ENCODE data around the gene MORC3. TPM values are rescaled to one million over a fixed set of nuclear protein-coding genes. Genes with fewer than 3 reads are reported as not detected.
"Not testable (repeated sequence)": the region's sequence is repeated elsewhere in the genome, so short reads cannot be mapped to it uniquely, and the experiment has no call there.

The MORC3 gene
- total RNA-seq, 4 donors from 2014 or later = 31.0 to 54.8 (median 48.4) TPM

GRCh38 chr21:36386031-36386642 lies 66.1 kb downstream of the MORC3 start:
- no peaks in the 10 kb centered on the region for H3K27me3 ChIP-seq
- no peaks in the 10 kb centered on the region for H3K9me3 ChIP-seq
- no peaks in the 10 kb centered on the region for H3K36me3 ChIP-seq
- 51 to 100% methylated on average over 7 to 14 of the region's 21 CpGs for WGBS, 2 donors (ENCODE audit: low coverage in 1 of 2)
- H3K4me1 ChIP-seq = peaks cover 0 to 15% (median 0%) of the 10 kb centered on the region in 3 donors
- H3K4me3 ChIP-seq = peak overlapping the region in 1 of 2 donors; percentile 82
- TF ChIP-seq, protein P1, sequence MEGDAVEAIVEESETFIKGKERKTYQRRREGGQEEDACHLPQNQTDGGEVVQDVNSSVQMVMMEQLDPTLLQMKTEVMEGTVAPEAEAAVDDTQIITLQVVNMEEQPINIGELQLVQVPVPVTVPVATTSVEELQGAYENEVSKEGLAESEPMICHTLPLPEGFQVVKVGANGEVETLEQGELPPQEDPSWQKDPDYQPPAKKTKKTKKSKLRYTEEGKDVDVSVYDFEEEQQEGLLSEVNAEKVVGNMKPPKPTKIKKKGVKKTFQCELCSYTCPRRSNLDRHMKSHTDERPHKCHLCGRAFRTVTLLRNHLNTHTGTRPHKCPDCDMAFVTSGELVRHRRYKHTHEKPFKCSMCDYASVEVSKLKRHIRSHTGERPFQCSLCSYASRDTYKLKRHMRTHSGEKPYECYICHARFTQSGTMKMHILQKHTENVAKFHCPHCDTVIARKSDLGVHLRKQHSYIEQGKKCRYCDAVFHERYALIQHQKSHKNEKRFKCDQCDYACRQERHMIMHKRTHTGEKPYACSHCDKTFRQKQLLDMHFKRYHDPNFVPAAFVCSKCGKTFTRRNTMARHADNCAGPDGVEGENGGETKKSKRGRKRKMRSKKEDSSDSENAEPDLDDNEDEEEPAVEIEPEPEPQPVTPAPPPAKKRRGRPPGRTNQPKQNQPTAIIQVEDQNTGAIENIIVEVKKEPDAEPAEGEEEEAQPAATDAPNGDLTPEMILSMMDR (IDR thresholded peaks at IDR 0.05) = no peak
- TF ChIP-seq POLR2A (IDR thresholded peaks at IDR 0.05) (no peak), EP300 (IDR thresholded peaks at IDR 0.05) (no peak), POLR2AphosphoS5 (IDR thresholded peaks at IDR 0.05) (no peak)
- H3K27ac ChIP-seq = peak overlapping the region in 3 of 4 donors; percentile 60 to 79 (median 72)
- peak; percentile 28 for ATAC-seq

DNA sequence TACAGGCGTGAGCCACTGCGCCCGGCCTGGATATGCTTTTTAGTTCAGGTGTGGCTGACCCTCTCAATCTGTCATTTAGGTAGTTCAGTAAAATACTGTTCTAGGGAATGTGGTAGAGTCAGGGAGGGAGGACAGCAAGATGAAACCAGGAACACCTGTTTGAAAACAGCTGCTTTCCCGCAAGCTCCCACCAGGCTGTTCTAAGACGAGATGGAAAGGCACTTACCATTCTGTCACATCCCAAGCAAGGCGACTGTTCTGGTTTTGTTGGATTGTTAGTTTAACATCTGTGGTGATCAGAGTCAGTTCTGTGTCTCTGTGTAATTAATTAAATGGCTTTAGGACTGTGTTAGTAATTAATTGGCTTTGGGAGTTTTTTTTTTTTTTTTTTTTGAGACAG lies 68.1 kb downstream of the MORC3 start:
- H3K27ac ChIP-seq = no peak overlapping the region
- TF ChIP-seq POLR2AphosphoS5 (IDR thresholded peaks at IDR 0.05) = no peak
- TF ChIP-seq EP300 (IDR thresholded peaks at IDR 0.05) = no peak
- TF ChIP-seq, protein P1 (IDR thresholded peaks at IDR 0.05) = no peak
- no peak for TF ChIP-seq POLR2A (IDR thresholded peaks at IDR 0.05)
- H3K27me3 ChIP-seq = no peaks in the 10 kb centered on the region
- no peak overlapping the region for H3K4me3 ChIP-seq
- WGBS, 2 donors (ENCODE audit: low coverage in 1 of 2) = 89 to 97% methylated on average over 2 to 3 of the region's 6 CpGs
- no peaks in the 10 kb centered on the region for H3K36me3 ChIP-seq
- no peaks in the 10 kb centered on the region for H3K9me3 ChIP-seq
- no peak for ATAC-seq
- H3K4me1 ChIP-seq = peaks cover 0 to 15% (median 0%) of the 10 kb centered on the region in 3 donors

GRCh38 chr21:36388835-36389234 lies 68.8 kb downstream of the MORC3 start:
- no peak for TF ChIP-seq POLR2AphosphoS5 (IDR thresholded peaks at IDR 0.05)
- TF ChIP-seq, protein P1 (IDR thresholded peaks at IDR 0.05) = no peak
- no peak for TF ChIP-seq POLR2A (IDR thresholded peaks at IDR 0.05)
- Histone ChIP-seq H3K36me3 (no peaks in the 10 kb centered on the region), H3K9me3 (no peaks in the 10 kb centered on the region), H3K4me1 (peaks cover 0 to 15% (median 0%) of the 10 kb centered on the region in 3 donors), H3K4me3 (no peak overlapping the region), H3K27me3 (no peaks in the 10 kb centered on the region), H3K27ac (no peak overlapping the region)
- ATAC-seq = no peak
- 33 to 61% methylated on average over 4 of the region's 10 CpGs for WGBS, 2 donors (ENCODE audit: low coverage in 1 of 2)

DNA sequence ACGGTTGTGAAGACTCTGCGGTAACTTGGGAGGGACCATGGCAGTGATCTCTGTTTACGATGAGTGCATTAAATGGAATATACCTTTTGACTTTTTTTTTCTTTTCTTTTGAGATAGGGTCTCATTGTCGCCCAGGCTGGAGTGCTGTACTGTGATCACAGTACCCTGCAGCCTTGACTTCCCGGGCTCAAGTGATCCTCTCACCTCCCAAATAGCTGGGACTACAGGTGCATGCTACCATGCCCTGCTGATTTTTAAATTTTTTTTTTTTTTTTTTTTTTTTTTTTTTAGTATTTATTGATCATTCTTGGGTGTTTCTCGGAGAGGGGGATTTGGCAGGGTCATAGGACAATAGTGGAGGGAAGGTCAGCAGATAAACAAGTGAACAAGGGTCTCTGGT lies 71.7 kb downstream of the MORC3 start:
- not testable (repeated sequence) for ATAC-seq, H3K27me3 ChIP-seq, H3K4me3 ChIP-seq, H3K9me3 ChIP-seq, H3K36me3 ChIP-seq, H3K4me1 ChIP-seq, H3K27ac ChIP-seq
- 89 to 92% methylated on average over 2 to 5 of the region's 6 CpGs for WGBS, 2 donors (ENCODE audit: low coverage in 1 of 2)

- no peak overlapping the region for H3K4me3 ChIP-seq
- H3K36me3 ChIP-seq = peaks cover 0 to 15% of the 10 kb centered on the region in 2 donors
- no peaks in the 10 kb centered on the region for H3K9me3 ChIP-seq
- TF ChIP-seq, protein P1 (IDR thresholded peaks at IDR 0.05) = no peak
- TF ChIP-seq POLR2AphosphoS5 (IDR thresholded peaks at IDR 0.05) = no peak
- no peak for TF ChIP-seq POLR2A (IDR thresholded peaks at IDR 0.05)
- no peak for TF ChIP-seq EP300 (IDR thresholded peaks at IDR 0.05)
- no peaks in the 10 kb centered on the region for H3K4me1 ChIP-seq
- WGBS, 2 donors (ENCODE audit: low coverage in 1 of 2) = 92% methylated on average over 6 of the region's 6 CpGs
- H3K27me3 ChIP-seq = no peaks in the 10 kb centered on the region
- H3K27ac ChIP-seq = no peak overlapping the region
- ATAC-seq = no peak
These were observed 75.5 kb downstream of the MORC3 start for GRCh38 chr21:36395353-36396111.
